Measurements from ENCODE around the gene MCRS1. TPM values are rescaled to one million over a fixed set of nuclear protein-coding genes. Genes with fewer than 3 reads are reported as not detected.

The MCRS1 gene
- total and polyA plus RNA-seq, 10 of the 15 experiments (the other 5 are each of a cell fraction or from before 2014, with no cell fraction given), result 34.3 to 82.8 (median 57.6) TPM

GRCh38 chr12:49549735-49550692, 17.9 kb downstream of the MCRS1 start:
- CTCF ChIA-PET, result interaction anchor here (0.9 to 6.5 kb wide), 4 partner anchors 21 to 192 kb away, joined by 3 to 67 read pairs (median 6); no protein-coding TSS in a partner anchor
- Histone ChIP-seq H3K9me3 (replicated peaks; ENCODE audit: control insufficient read depth, insufficient read depth, low read length) (no peaks in the 10 kb centered on the region), H3K27ac (ENCODE audit: control insufficient read depth, insufficient read depth) (no peak overlapping the region), H3K9ac (ENCODE audit: control insufficient read depth, insufficient read depth, low read length) (no peak overlapping the region), H4K20me1 (ENCODE audit: control insufficient read depth, insufficient read depth) (no peaks in the 10 kb centered on the region), H2AFZ (ENCODE audit: control insufficient read depth, low read depth, low read length) (no peak overlapping the region), H3K36me3 (ENCODE audit: control insufficient read depth in 2 of 2, insufficient read depth in 2 of 2, low read length in 1 of 2) (no peaks in the 10 kb centered on the region), H3K4me2 (ENCODE audit: control insufficient read depth, insufficient read depth) (no peak overlapping the region), H3K4me1 (ENCODE audit: control insufficient read depth, insufficient read depth, low read length) (no peaks in the 10 kb centered on the region), H3K4me3 (no peak overlapping the region), H3K79me2 (ENCODE audit: control insufficient read depth, insufficient read depth, low read length) (no peaks in the 10 kb centered on the region), H3K27me3 (replicated peaks in 1 of 2; ENCODE audit: control insufficient read depth in 2 of 2, insufficient read depth in 2 of 2, low read length in 1 of 2) (peaks cover 0 to 9% of the 10 kb centered on the region in 2 experiments; a peak in 3 of 4 replicates)
- no peak for TF ChIP-seq KLF5 (IDR thresholded peaks at IDR 0.05; ENCODE audit: partially characterized antibody)
- no peak for TF ChIP-seq RAD51 (IDR thresholded peaks at IDR 0.05)
- no peak for TF ChIP-seq ZBTB40 (IDR thresholded peaks at IDR 0.05; ENCODE audit: borderline replicate concordance)
- no peak for TF ChIP-seq BHLHE40 (IDR thresholded peaks at IDR 0.05; ENCODE audit: borderline replicate concordance in 1 of 2, low read depth in 2 of 2, low read length in 1 of 2)
- TF ChIP-seq CUX1 (IDR thresholded peaks at IDR 0.05; ENCODE audit: insufficient replicate concordance, low read depth, low read length), result no peak
- TF ChIP-seq PAX8 (IDR thresholded peaks at IDR 0.05), result no peak
- no peak for TF ChIP-seq KAT2A (conservative IDR thresholded peaks at IDR 0.05; ENCODE audit: control insufficient read depth, low read depth, low read length)
- TF ChIP-seq HCFC1 (IDR thresholded peaks at IDR 0.05; ENCODE audit: low read length), result no peak
- TF ChIP-seq FOXK2 (IDR thresholded peaks at IDR 0.05), result no peak
- TF ChIP-seq FOS (IDR thresholded peaks at IDR 0.05; ENCODE audit: borderline replicate concordance, extremely low read depth, insufficient read length), result no peak
- TF ChIP-seq RUNX3 (IDR thresholded peaks at IDR 0.05; ENCODE audit: low read length), result no peak
- TF ChIP-seq ZBED1 (IDR thresholded peaks at IDR 0.05; ENCODE audit: borderline replicate concordance), result no peak
- no TSS peak for BruUV-seq (replicated peaks)
- DNase-seq (ENCODE audit: low read depth, low spot score) (no peak), FAIRE-seq (no peak), ATAC-seq (no peak)
- RAD21 ChIA-PET (ENCODE audit: unreplicated experiment), result interaction anchor here (1.2 to 1.9 kb wide), 2 partner anchors 192 kb away, joined by 6 to 8 read pairs; no protein-coding TSS in a partner anchor
- intact Hi-C loops (cut with micrococcal nuclease; ENCODE audit: unreplicated experiment), result no loop called here
- in situ Hi-C loops (cut with MboI), result no loop called here
- POLR2A ChIA-PET, result interaction anchor here (1.2 kb wide), 1 partner anchor 87 kb away, joined by 3 read pairs; no protein-coding TSS in a partner anchor
- SMC1A ChIA-PET (ENCODE audit: uncharacterized antibody, unreplicated experiment), result interaction anchor here (1.0 kb wide), 1 partner anchor 192 kb away, joined by 4 read pairs; no protein-coding TSS in a partner anchor
- 67% methylated on average over 24 of the region's 28 CpGs for WGBS (ENCODE audit: insufficient coverage, insufficient replicate concordance, low lambda C conversion rate, missing lambda C conversion rate)

Measured in GM12878 (cell line).